ENCODE results near the gene SMYD3. TPM values are rescaled to one million over a fixed set of nuclear protein-coding genes. Genes with fewer than 3 reads are reported as not detected.
A peak's percentile ranks its signal among the peaks of the same experiment; 100 is the strongest.

Gene SMYD3
- total and polyA plus RNA-seq, 2 of the 13 experiments (the other 11 are each of a cell fraction or from before 2014, with no cell fraction given): 27.7 to 35.8 TPM

- no peak for TF ChIP-seq PHB2 (IDR thresholded peaks at IDR 0.05; ENCODE audit: partially characterized antibody)
- TF ChIP-seq, protein P1, sequence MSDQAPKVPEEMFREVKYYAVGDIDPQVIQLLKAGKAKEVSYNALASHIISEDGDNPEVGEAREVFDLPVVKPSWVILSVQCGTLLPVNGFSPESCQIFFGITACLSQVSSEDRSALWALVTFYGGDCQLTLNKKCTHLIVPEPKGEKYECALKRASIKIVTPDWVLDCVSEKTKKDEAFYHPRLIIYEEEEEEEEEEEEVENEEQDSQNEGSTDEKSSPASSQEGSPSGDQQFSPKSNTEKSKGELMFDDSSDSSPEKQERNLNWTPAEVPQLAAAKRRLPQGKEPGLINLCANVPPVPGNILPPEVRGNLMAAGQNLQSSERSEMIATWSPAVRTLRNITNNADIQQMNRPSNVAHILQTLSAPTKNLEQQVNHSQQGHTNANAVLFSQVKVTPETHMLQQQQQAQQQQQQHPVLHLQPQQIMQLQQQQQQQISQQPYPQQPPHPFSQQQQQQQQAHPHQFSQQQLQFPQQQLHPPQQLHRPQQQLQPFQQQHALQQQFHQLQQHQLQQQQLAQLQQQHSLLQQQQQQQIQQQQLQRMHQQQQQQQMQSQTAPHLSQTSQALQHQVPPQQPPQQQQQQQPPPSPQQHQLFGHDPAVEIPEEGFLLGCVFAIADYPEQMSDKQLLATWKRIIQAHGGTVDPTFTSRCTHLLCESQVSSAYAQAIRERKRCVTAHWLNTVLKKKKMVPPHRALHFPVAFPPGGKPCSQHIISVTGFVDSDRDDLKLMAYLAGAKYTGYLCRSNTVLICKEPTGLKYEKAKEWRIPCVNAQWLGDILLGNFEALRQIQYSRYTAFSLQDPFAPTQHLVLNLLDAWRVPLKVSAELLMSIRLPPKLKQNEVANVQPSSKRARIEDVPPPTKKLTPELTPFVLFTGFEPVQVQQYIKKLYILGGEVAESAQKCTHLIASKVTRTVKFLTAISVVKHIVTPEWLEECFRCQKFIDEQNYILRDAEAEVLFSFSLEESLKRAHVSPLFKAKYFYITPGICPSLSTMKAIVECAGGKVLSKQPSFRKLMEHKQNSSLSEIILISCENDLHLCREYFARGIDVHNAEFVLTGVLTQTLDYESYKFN (CRISPR knock-in tag; conservative IDR thresholded peaks at IDR 0.05): peak; percentile 77
- no peak for TF ChIP-seq ZNF143 (CRISPR knock-in tag; IDR thresholded peaks at IDR 0.05)
- no peak for TF ChIP-seq ZNF788 (CRISPR knock-in tag; IDR thresholded peaks at IDR 0.05; ENCODE audit: borderline replicate concordance)
- peak; percentile 79; the same call in 1 of the 2 replicates for TF ChIP-seq HNF4G (IDR thresholded peaks at IDR 0.05; ENCODE audit: borderline replicate concordance, low read depth, low read length)
- TF ChIP-seq HNF4G (CRISPR knock-in tag; IDR thresholded peaks at IDR 0.05; ENCODE audit: borderline replicate concordance, low read depth): no peak; the same call in 1 of the 2 replicates
- TF ChIP-seq ATM (IDR thresholded peaks at IDR 0.05; ENCODE audit: borderline replicate concordance): no peak
- peak; percentile 73 for TF ChIP-seq TEAD3 (CRISPR knock-in tag; optimal IDR thresholded peaks at IDR 0.05; ENCODE audit: borderline replicate concordance)
- TF ChIP-seq HNRNPK (IDR thresholded peaks at IDR 0.05; ENCODE audit: low read depth, low read length, poor library complexity, severe bottlenecking): no peak
- TF ChIP-seq ZNF598 (CRISPR knock-in tag; IDR thresholded peaks at IDR 0.05; ENCODE audit: borderline replicate concordance): no peak
- TF ChIP-seq MAF1 (CRISPR knock-in tag; IDR thresholded peaks at IDR 0.05; ENCODE audit: borderline replicate concordance): no peak
- TF ChIP-seq, protein P2, sequence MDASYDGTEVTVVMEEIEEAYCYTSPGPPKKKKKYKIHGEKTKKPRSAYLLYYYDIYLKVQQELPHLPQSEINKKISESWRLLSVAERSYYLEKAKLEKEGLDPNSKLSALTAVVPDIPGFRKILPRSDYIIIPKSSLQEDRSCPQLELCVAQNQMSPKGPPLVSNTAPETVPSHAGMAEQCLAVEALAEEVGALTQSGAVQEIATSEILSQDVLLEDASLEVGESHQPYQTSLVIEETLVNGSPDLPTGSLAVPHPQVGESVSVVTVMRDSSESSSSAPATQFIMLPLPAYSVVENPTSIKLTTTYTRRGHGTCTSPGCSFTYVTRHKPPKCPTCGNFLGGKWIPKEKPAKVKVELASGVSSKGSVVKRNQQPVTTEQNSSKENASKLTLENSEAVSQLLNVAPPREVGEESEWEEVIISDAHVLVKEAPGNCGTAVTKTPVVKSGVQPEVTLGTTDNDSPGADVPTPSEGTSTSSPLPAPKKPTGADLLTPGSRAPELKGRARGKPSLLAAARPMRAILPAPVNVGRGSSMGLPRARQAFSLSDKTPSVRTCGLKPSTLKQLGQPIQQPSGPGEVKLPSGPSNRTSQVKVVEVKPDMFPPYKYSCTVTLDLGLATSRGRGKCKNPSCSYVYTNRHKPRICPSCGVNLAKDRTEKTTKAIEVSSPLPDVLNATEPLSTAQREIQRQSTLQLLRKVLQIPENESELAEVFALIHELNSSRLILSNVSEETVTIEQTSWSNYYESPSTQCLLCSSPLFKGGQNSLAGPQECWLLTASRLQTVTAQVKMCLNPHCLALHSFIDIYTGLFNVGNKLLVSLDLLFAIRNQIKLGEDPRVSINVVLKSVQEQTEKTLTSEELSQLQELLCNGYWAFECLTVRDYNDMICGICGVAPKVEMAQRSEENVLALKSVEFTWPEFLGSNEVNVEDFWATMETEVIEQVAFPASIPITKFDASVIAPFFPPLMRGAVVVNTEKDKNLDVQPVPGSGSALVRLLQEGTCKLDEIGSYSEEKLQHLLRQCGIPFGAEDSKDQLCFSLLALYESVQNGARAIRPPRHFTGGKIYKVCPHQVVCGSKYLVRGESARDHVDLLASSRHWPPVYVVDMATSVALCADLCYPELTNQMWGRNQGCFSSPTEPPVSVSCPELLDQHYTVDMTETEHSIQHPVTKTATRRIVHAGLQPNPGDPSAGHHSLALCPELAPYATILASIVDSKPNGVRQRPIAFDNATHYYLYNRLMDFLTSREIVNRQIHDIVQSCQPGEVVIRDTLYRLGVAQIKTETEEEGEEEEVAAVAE (CRISPR knock-in tag; IDR thresholded peaks at IDR 0.05; ENCODE audit: borderline replicate concordance): no peak
- TF ChIP-seq ZNF674 (CRISPR knock-in tag; IDR thresholded peaks at IDR 0.05; ENCODE audit: low read depth): no peak
- TF ChIP-seq RELA (CRISPR knock-in tag; IDR thresholded peaks at IDR 0.05): no peak
- no peak for TF ChIP-seq TAF1 (CRISPR knock-in tag; IDR thresholded peaks at IDR 0.05)
- TF ChIP-seq NONO (IDR thresholded peaks at IDR 0.05): no peak
- TF ChIP-seq NONO (CRISPR knock-in tag; conservative IDR thresholded peaks at IDR 0.05): no peak
- TF ChIP-seq TCF7L2 (IDR thresholded peaks at IDR 0.05; ENCODE audit: low read depth, low read length): no peak
- TF ChIP-seq SOX13 (IDR thresholded peaks at IDR 0.05): no peak
- TF ChIP-seq SOX13 (CRISPR knock-in tag; conservative IDR thresholded peaks at IDR 0.05 in 1 of 2, IDR thresholded peaks at IDR 0.05 in 1 of 2): peak in 1 of 2 experiments; percentile 67; a peak in 2 of 4 replicates
- no peak for TF ChIP-seq ZBTB39 (CRISPR knock-in tag; IDR thresholded peaks at IDR 0.05)
- TF ChIP-seq NAIF1 (CRISPR knock-in tag; IDR thresholded peaks at IDR 0.05; ENCODE audit: borderline replicate concordance): no peak
Measured at GRCh38 chr1:246187834-246188372, 319.2 kb downstream of the SMYD3 start (continued).
